Hepatocyte (in vitro differentiated cells): ENCODE data around the gene STAMBP. TPM values are rescaled to one million over a fixed set of nuclear protein-coding genes. Genes with fewer than 3 reads are reported as not detected.

Source experiments
- DNase-seq: peaks from one replicate; pipeline ENCODE4 v3.0.0-alpha.2; 2016; ENCODE audit warnings: low spot score
- H2AFZ ChIP-seq: fragments of 200-600 bp; sonication (generic); 2 replicates; pipeline ENCODE4 v1.6.0; 2016; ENCODE audit warnings: antibody characterized with exemption, mild to moderate bottlenecking
- H3K27ac ChIP-seq: fragments of 200-600 bp; sonication (generic); 2 replicates; pipeline ENCODE4 v1.5.1; 2016; ENCODE audit warnings: mild to moderate bottlenecking
- H3K27me3 ChIP-seq: fragments of 200-600 bp; sonication (generic); 2 replicates; pipeline ENCODE4 v1.6.1; 2016
- H3K36me3 ChIP-seq: fragments of 200-600 bp; sonication (generic); replicated peaks from 2 replicates; pipeline ENCODE4 v1.5.1; 2016; ENCODE audit warnings: low read depth; ENCODE audit not compliant: insufficient read depth
- H3K4me1 ChIP-seq: fragments of 200-600 bp; sonication (generic); 2 replicates; pipeline ENCODE4 v1.5.1; 2016; ENCODE audit warnings: mild to moderate bottlenecking, moderate library complexity; ENCODE audit not compliant: insufficient read depth
- H3K4me2 ChIP-seq: fragments of 200-600 bp; sonication (generic); 2 replicates; pipeline ENCODE4 v1.6.0; 2016
- H3K4me3 ChIP-seq: fragments of 200-600 bp; sonication (generic); 2 replicates; pipeline ENCODE4 v1.5.1; 2016; ENCODE audit warnings: mild to moderate bottlenecking
- H3K79me2 ChIP-seq: fragments of 200-600 bp; sonication (generic); 2 replicates; pipeline ENCODE4 v1.6.0; 2017; ENCODE audit warnings: mild to moderate bottlenecking
- H3K9me2 ChIP-seq: fragments of 200-600 bp; sonication (generic); replicated peaks from 2 replicates; pipeline ENCODE4 v1.6.0; 2017; ENCODE audit warnings: mild to moderate bottlenecking; ENCODE audit not compliant: insufficient read depth
- H3K9me3 ChIP-seq: fragments of 200-600 bp; sonication (generic); 2 replicates; pipeline ENCODE4 v1.5.1; 2016; ENCODE audit warnings: low read depth, mild to moderate bottlenecking
- H4K20me1 ChIP-seq: fragments of 200-600 bp; sonication (generic); 2 replicates; pipeline ENCODE4 v1.6.0; 2016; ENCODE audit warnings: mild to moderate bottlenecking; ENCODE audit not compliant: insufficient read depth, poor library complexity, severe bottlenecking
- EZH2 ChIP-seq: fragments of 200-600 bp; sonication (generic); IDR thresholded peaks from 2 replicates; pipeline ENCODE4 v1.6.1; 2016; ENCODE audit warnings: antibody characterized with exemption, mild to moderate bottlenecking, borderline replicate concordance
- EZH2phosphoT487 ChIP-seq: fragments of 200-600 bp; sonication (generic); IDR thresholded peaks from one replicate; pipeline ENCODE4 v1.6.1; 2018; ENCODE audit warnings: antibody characterized with exemption, mild to moderate bottlenecking, low read depth, moderate library complexity; ENCODE audit not compliant: unreplicated experiment, severe bottlenecking
- WGBS: methylation state at CpG from one replicate; pipeline ENCODE4 v1.1.6; 2016; ENCODE audit warnings: low lambda C conversion rate; ENCODE audit errors: missing lambda C conversion rate; 5-methylcytosine and 5-hydroxymethylcytosine counted together
- polyA plus RNA-seq: library from polyadenylated mRNA; unstranded; fragments of >200 nt; fragmentation: Nextera tagmentation; extraction: Ambion mirVana; gene quantifications from 2 replicates; pipeline ENCODE4 v1.2.1, GENCODE V29; 2016
- total RNA-seq: library from RNA; depleted of rRNA; stranded (reverse); fragments of >200 nt; gene quantifications from 2 replicates; pipeline ENCODE4 v1.2.3, GENCODE V29; 2014
- TF ChIP-seq, protein P1 (sequence below): fragments of 200-600 bp; sonication (generic); IDR thresholded peaks from 2 replicates; pipeline ENCODE4 v1.5.1; 2016; ENCODE audit warnings: antibody characterized with exemption, mild to moderate bottlenecking; ENCODE audit not compliant: poor library complexity

STAMBP gene
- total and polyA plus RNA-seq, 2 experiments from 2014 or later, result 34.3 to 43.0 TPM

DNA sequence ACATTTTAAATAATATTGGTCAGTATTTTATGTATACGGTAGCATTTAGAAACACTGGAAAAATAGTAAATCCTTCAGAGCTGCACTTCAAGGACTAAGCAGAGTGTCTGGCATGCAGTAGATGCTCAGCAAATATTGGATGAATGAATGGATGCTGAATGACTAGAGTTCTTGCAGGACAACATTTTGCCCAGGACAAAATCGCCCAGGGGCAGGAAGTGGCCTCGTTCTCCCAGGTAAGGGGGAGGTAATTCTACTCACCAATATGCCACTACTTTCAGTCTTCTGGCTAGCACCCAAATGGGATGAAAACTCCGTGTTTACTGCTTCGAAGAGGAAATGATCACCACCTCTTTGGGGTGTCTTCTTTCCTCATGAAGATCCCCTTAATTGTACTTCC lies 93.9 kb downstream of the STAMBP start:
- no peak for DNase-seq
- Histone ChIP-seq H3K79me2 (peaks cover 7% of the 10 kb centered on the region), H3K36me3 (no peaks in the 10 kb centered on the region), H3K27me3 (no peaks in the 10 kb centered on the region), H4K20me1 (no peaks in the 10 kb centered on the region), H3K9me3 (no peaks in the 10 kb centered on the region), H3K4me2 (no peak overlapping the region), H2AFZ (no peak overlapping the region), H3K4me3 (no peak overlapping the region), H3K4me1 (peaks cover 2% of the 10 kb centered on the region), H3K9me2 (no peaks in the 10 kb centered on the region), H3K27ac (no peak overlapping the region)
- WGBS, result 73% methylated on average over 5 of the region's 5 CpGs
- TF ChIP-seq, protein P1, sequence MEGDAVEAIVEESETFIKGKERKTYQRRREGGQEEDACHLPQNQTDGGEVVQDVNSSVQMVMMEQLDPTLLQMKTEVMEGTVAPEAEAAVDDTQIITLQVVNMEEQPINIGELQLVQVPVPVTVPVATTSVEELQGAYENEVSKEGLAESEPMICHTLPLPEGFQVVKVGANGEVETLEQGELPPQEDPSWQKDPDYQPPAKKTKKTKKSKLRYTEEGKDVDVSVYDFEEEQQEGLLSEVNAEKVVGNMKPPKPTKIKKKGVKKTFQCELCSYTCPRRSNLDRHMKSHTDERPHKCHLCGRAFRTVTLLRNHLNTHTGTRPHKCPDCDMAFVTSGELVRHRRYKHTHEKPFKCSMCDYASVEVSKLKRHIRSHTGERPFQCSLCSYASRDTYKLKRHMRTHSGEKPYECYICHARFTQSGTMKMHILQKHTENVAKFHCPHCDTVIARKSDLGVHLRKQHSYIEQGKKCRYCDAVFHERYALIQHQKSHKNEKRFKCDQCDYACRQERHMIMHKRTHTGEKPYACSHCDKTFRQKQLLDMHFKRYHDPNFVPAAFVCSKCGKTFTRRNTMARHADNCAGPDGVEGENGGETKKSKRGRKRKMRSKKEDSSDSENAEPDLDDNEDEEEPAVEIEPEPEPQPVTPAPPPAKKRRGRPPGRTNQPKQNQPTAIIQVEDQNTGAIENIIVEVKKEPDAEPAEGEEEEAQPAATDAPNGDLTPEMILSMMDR, result no peak
- TF ChIP-seq EZH2, result no peak
- no peak for TF ChIP-seq EZH2phosphoT487

Other genes with a start within 250 kb of the STAMBP start
- gene NAT8, start 186.5 kb upstream of the STAMBP start, total RNA-seq, result 3.8 and 4.8 TPM in 2 replicates
- gene NAT8, start 186.5 kb upstream of the STAMBP start, polyA plus RNA-seq, result 3.3 TPM in 2 replicates
- 45.1 and 68.2 TPM in 2 replicates for gene TPRKB, start 91.6 kb upstream of the STAMBP start, total RNA-seq
- 37.2 and 40.5 TPM in 2 replicates for gene TPRKB, start 91.6 kb upstream of the STAMBP start, polyA plus RNA-seq
- gene DUSP11, start 48.9 kb upstream of the STAMBP start, total RNA-seq, result 32.9 and 37.2 TPM in 2 replicates
- gene DUSP11, start 48.9 kb upstream of the STAMBP start, polyA plus RNA-seq, result 30.8 and 38.2 TPM in 2 replicates
- gene C2orf78, start 44.8 kb upstream of the STAMBP start, total RNA-seq, result not detected in 2 replicates
- not detected in 2 replicates for gene C2orf78, start 44.8 kb upstream of the STAMBP start, polyA plus RNA-seq
- 20.3 and 25.6 TPM in 2 replicates for gene ACTG2, start 64.0 kb downstream of the STAMBP start, total RNA-seq
- 41.1 and 44.5 TPM in 2 replicates for gene ACTG2, start 64.0 kb downstream of the STAMBP start, polyA plus RNA-seq
- 68.0 and 75.8 TPM in 2 replicates for gene DGUOK, start 97.9 kb downstream of the STAMBP start, total RNA-seq
- gene DGUOK, start 97.9 kb downstream of the STAMBP start, polyA plus RNA-seq, result 111 and 116 TPM in 2 replicates
- 11.5 and 14.5 TPM in 2 replicates for gene TET3, start 155.9 kb downstream of the STAMBP start, total RNA-seq
- 3.6 TPM in 2 replicates for gene TET3, start 155.9 kb downstream of the STAMBP start, polyA plus RNA-seq